Raji (cell line): ENCODE measurements around the gene VPS50.

Experiments
- POLR2A ChIP-seq: IDR thresholded peaks from 2 replicates; pipeline ENCODE4 v1.6.1; 2011; ENCODE audit warnings: low read depth, low read length, control low read depth; ENCODE audit not compliant: insufficient read depth

VPS50 gene

GRCh38 chr7:93359520-93360198 is 127.5 kb downstream of the VPS50 start:
- TF ChIP-seq POLR2A: no peak

GRCh38 chr7:93361853-93362252 is 129.7 kb downstream of the VPS50 start:
- no peak for TF ChIP-seq POLR2A

- TF ChIP-seq POLR2A: no peak
Observed at GRCh38 chr7:93364806-93365205, 132.6 kb downstream of the VPS50 start.

- TF ChIP-seq POLR2A: no peak
Observed at GRCh38 chr7:93365341-93365740, 133.2 kb downstream of the VPS50 start.

GRCh38 chr7:93366816-93367215 is 134.7 kb downstream of the VPS50 start:
- TF ChIP-seq POLR2A: no peak

- no peak for TF ChIP-seq POLR2A
Observed at GRCh38 chr7:93367254-93367653, 135.1 kb downstream of the VPS50 start.

GRCh38 chr7:93373537-93373936 is 141.4 kb downstream of the VPS50 start:
- TF ChIP-seq POLR2A: no peak

- TF ChIP-seq POLR2A: no peak
Observed at GRCh38 chr7:93374345-93374940, 142.3 kb downstream of the VPS50 start.

GRCh38 chr7:93375603-93376002 is 143.4 kb downstream of the VPS50 start:
- TF ChIP-seq POLR2A: no peak

GRCh38 chr7:93378131-93378760 is 146.1 kb downstream of the VPS50 start:
- no peak for TF ChIP-seq POLR2A

GRCh38 chr7:93382362-93382761 is 150.2 kb downstream of the VPS50 start:
- TF ChIP-seq POLR2A: no peak

GRCh38 chr7:93390660-93391059 is 158.5 kb downstream of the VPS50 start:
- no peak for TF ChIP-seq POLR2A

- TF ChIP-seq POLR2A: no peak
Observed at GRCh38 chr7:93392984-93393383, 160.8 kb downstream of the VPS50 start.

- no peak for TF ChIP-seq POLR2A
Observed at GRCh38 chr7:93399642-93400041, 167.5 kb downstream of the VPS50 start.

GRCh38 chr7:93402944-93403343 is 170.8 kb downstream of the VPS50 start:
- TF ChIP-seq POLR2A: no peak

GRCh38 chr7:93407239-93407638 is 175.1 kb downstream of the VPS50 start:
- TF ChIP-seq POLR2A: no peak

GRCh38 chr7:93409324-93409723 is 177.2 kb downstream of the VPS50 start:
- TF ChIP-seq POLR2A: no peak
